Neural cell (in vitro differentiated cells): Measurements from ENCODE around the gene PAH. TPM values are rescaled to one million over a fixed set of nuclear protein-coding genes. Genes with fewer than 3 reads are reported as not detected.

Source experiments
- H2AFZ ChIP-seq: fragments of 200-600, 300-800 bp; sonication (generic), shearing (Covaris generic); 2 replicates; pipeline ENCODE4 v1.6.0; 2014; ENCODE audit warnings: low read depth, mild to moderate bottlenecking, antibody characterized with exemption, low read length, moderate library complexity
- H3F3A ChIP-seq: fragments of 200-600 bp; shearing (Covaris generic); 2 replicates; pipeline ENCODE4 v1.6.1; 2016; ENCODE audit warnings: mild to moderate bottlenecking, moderate library complexity, mixed read lengths, antibody characterized with exemption, low read length; ENCODE audit not compliant: insufficient read depth, poor library complexity, severe bottlenecking
- H3K27ac ChIP-seq: fragments of 200-600, 300-800 bp; sonication (generic), shearing (Covaris generic); 2 replicates; pipeline ENCODE4 v1.5.1; 2014; ENCODE audit warnings: mild to moderate bottlenecking, low read length, moderate library complexity
- H3K27me3 ChIP-seq: fragments of 300-800, 200-600 bp; sonication (generic), shearing (Covaris generic); 2 replicates; pipeline ENCODE4 v1.6.0; 2014; ENCODE audit warnings: mild to moderate bottlenecking, low read depth, low read length, moderate library complexity; ENCODE audit not compliant: insufficient read depth
- H3K36me3 ChIP-seq: fragments of 300-800, 200-600 bp; sonication (generic), shearing (Covaris generic); 2 replicates; pipeline ENCODE4 v1.5.1; 2014; ENCODE audit warnings: mild to moderate bottlenecking, antibody characterized with exemption, low read length, moderate library complexity; ENCODE audit not compliant: insufficient read depth
- H3K4me2 ChIP-seq: fragments of 300-800, 200-600 bp; sonication (generic), shearing (Covaris generic); 2 replicates; pipeline ENCODE4 v1.6.0; 2014; ENCODE audit warnings: mild to moderate bottlenecking, low read length
- H3K4me3 ChIP-seq: fragments of 300-800, 200-600 bp; sonication (generic), shearing (Covaris generic); 2 replicates; pipeline ENCODE4 v1.5.1; 2014; ENCODE audit warnings: mild to moderate bottlenecking, low read length, moderate library complexity
- H3K79me2 ChIP-seq: fragments of 200-600 bp; shearing (Covaris generic); replicated peaks from 2 replicates; pipeline ENCODE4 v1.6.0; 2014; ENCODE audit warnings: mild to moderate bottlenecking, low read length, moderate library complexity; ENCODE audit not compliant: insufficient read depth
- H3K9ac ChIP-seq: fragments of 300-800, 200-600 bp; sonication (generic), shearing (Covaris generic); 2 replicates; pipeline ENCODE4 v1.6.1; 2016; ENCODE audit warnings: mild to moderate bottlenecking, low read length, mixed read lengths
- H3K9me2 ChIP-seq: fragments of 200-600 bp; shearing (Covaris generic); 2 replicates; pipeline ENCODE4 v1.6.1; 2016; ENCODE audit warnings: mild to moderate bottlenecking, low read length, mixed read lengths; ENCODE audit not compliant: insufficient read depth
- H3K9me3 ChIP-seq: fragments of 200-600, 300-800 bp; sonication (generic), shearing (Covaris generic); 2 replicates; pipeline ENCODE4 v1.6.1; 2016; ENCODE audit warnings: mild to moderate bottlenecking, mixed run types, low read length, moderate library complexity, mixed read lengths
- H4K20me1 ChIP-seq: fragments of 200-600 bp; shearing (Covaris generic); 2 replicates; pipeline ENCODE4 v1.6.1; 2016; ENCODE audit warnings: mild to moderate bottlenecking, mixed run types; ENCODE audit not compliant: insufficient read depth
- EP300 ChIP-seq: fragments of 450-650 bp; conservative IDR thresholded peaks from 2 replicates; pipeline ENCODE4 v1.6.1; 2014; ENCODE audit warnings: antibody characterized with exemption, mild to moderate bottlenecking, moderate library complexity; ENCODE audit not compliant: poor library complexity, severe bottlenecking
- EZH2 ChIP-seq: fragments of 200-600, 300-800 bp; shearing (Covaris generic), sonication (generic); IDR thresholded peaks from 2 replicates; pipeline ENCODE4 v1.6.1; 2014; ENCODE audit warnings: antibody characterized with exemption, low read length, borderline replicate concordance, mild to moderate bottlenecking; ENCODE audit not compliant: insufficient read depth, poor library complexity, severe bottlenecking
- MXI1 ChIP-seq: fragments of 450-650 bp; conservative IDR thresholded peaks from 2 replicates; pipeline ENCODE4 v1.6.1; 2014; ENCODE audit warnings: antibody characterized with exemption, mild to moderate bottlenecking; ENCODE audit not compliant: poor library complexity, severe bottlenecking
- POLR2AphosphoS5 ChIP-seq: IDR thresholded peaks from 2 replicates; pipeline ENCODE4 v1.6.1; 2012
- RAD21 ChIP-seq: fragments of 450-650 bp; conservative IDR thresholded peaks from 2 replicates; pipeline ENCODE4 v1.6.1; 2014; ENCODE audit warnings: antibody characterized with exemption, mild to moderate bottlenecking, moderate library complexity
- SMC3 ChIP-seq: fragments of 450-650 bp; conservative IDR thresholded peaks from 2 replicates; pipeline ENCODE4 v1.6.1; 2014; ENCODE audit warnings: antibody characterized with exemption, mild to moderate bottlenecking, moderate library complexity; ENCODE audit not compliant: poor library complexity
- TAF1 ChIP-seq: IDR thresholded peaks from 2 replicates; pipeline ENCODE4 v1.6.1; 2012; ENCODE audit warnings: low read depth
- polyA plus RNA-seq: library from polyadenylated mRNA; depleted of rRNA; stranded (reverse); fragments of >200 nt; gene quantifications from 2 replicates; pipeline ENCODE4 v1.2.3, GENCODE V29; 2014
- TF ChIP-seq, protein P1 (sequence below): IDR thresholded peaks from 2 replicates; pipeline ENCODE4 v1.6.1; 2012; ENCODE audit warnings: borderline replicate concordance
- TF ChIP-seq, protein P2 (sequence below): fragments of 450-650 bp; IDR thresholded peaks from 2 replicates; pipeline ENCODE4 v1.5.1; 2014; ENCODE audit warnings: antibody characterized with exemption, mild to moderate bottlenecking, moderate library complexity; ENCODE audit not compliant: poor library complexity, severe bottlenecking

PAH gene
- polyA plus RNA-seq, 1 donor from 2014 or later: not detected

- H3K27me3 ChIP-seq: peaks cover 47% of the 10 kb centered on the region
- H3K79me2 ChIP-seq: peaks cover 20% of the 10 kb centered on the region
- no peaks in the 10 kb centered on the region for H4K20me1 ChIP-seq
- H3K9me2 ChIP-seq: no peaks in the 10 kb centered on the region
- peak within 1 kb of the TSS; percentile 87 for H3K4me2 ChIP-seq
- H2AFZ ChIP-seq: peak within 1 kb of the TSS; percentile 19
- H3K36me3 ChIP-seq: no peaks in the 10 kb centered on the region
- peak within 1 kb of the TSS; percentile 62 for H3K9ac ChIP-seq
- TF ChIP-seq SMC3 (no peak), POLR2AphosphoS5 (peak; percentile 19), TAF1 (no peak), RAD21 (no peak), EZH2 (no peak)
- no peak within 1 kb of the TSS for H3K27ac ChIP-seq
- no peaks in the 10 kb centered on the region for H3K9me3 ChIP-seq
- peaks cover 13% of the 10 kb centered on the region for H3F3A ChIP-seq
- H3K4me3 ChIP-seq: peak within 1 kb of the TSS; percentile 90
Measured at GRCh38 chr12:102957339-102958050, 40.5 kb upstream of the PAH start, which contains the start of gene ASCL1. Gene ASCL1 (plus strand): TSS chr12:102957674. CDS start chr12:102958245, 571 bp downstream.

- H3F3A ChIP-seq: peaks cover 13% of the 10 kb centered on the region
- H4K20me1 ChIP-seq: no peaks in the 10 kb centered on the region
Measured at GRCh38 chr12:102956738-102957327, 39.8 kb upstream of the PAH start.

More at GRCh38 chr12:102956738-102957327, 39.8 kb upstream of the PAH start:
- Histone ChIP-seq H3K4me3 (peak overlapping the region; percentile 90), H3K36me3 (no peaks in the 10 kb centered on the region), H3K4me2 (peak overlapping the region; percentile 87), H3K9ac (peak overlapping the region; percentile 23), H3K9me2 (no peaks in the 10 kb centered on the region), H3K27me3 (peaks cover 47% of the 10 kb centered on the region), H3K9me3 (no peaks in the 10 kb centered on the region), H3K79me2 (peaks cover 20% of the 10 kb centered on the region), H2AFZ (no peak overlapping the region), H3K27ac (no peak overlapping the region)
- TF ChIP-seq MXI1 (no peak), SMC3 (no peak), TAF1 (no peak), EP300 (no peak), RAD21 (no peak), EZH2 (no peak), POLR2AphosphoS5 (no peak)
- TF ChIP-seq, protein P1, sequence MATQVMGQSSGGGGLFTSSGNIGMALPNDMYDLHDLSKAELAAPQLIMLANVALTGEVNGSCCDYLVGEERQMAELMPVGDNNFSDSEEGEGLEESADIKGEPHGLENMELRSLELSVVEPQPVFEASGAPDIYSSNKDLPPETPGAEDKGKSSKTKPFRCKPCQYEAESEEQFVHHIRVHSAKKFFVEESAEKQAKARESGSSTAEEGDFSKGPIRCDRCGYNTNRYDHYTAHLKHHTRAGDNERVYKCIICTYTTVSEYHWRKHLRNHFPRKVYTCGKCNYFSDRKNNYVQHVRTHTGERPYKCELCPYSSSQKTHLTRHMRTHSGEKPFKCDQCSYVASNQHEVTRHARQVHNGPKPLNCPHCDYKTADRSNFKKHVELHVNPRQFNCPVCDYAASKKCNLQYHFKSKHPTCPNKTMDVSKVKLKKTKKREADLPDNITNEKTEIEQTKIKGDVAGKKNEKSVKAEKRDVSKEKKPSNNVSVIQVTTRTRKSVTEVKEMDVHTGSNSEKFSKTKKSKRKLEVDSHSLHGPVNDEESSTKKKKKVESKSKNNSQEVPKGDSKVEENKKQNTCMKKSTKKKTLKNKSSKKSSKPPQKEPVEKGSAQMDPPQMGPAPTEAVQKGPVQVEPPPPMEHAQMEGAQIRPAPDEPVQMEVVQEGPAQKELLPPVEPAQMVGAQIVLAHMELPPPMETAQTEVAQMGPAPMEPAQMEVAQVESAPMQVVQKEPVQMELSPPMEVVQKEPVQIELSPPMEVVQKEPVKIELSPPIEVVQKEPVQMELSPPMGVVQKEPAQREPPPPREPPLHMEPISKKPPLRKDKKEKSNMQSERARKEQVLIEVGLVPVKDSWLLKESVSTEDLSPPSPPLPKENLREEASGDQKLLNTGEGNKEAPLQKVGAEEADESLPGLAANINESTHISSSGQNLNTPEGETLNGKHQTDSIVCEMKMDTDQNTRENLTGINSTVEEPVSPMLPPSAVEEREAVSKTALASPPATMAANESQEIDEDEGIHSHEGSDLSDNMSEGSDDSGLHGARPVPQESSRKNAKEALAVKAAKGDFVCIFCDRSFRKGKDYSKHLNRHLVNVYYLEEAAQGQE: no peak
- TF ChIP-seq, protein P2, sequence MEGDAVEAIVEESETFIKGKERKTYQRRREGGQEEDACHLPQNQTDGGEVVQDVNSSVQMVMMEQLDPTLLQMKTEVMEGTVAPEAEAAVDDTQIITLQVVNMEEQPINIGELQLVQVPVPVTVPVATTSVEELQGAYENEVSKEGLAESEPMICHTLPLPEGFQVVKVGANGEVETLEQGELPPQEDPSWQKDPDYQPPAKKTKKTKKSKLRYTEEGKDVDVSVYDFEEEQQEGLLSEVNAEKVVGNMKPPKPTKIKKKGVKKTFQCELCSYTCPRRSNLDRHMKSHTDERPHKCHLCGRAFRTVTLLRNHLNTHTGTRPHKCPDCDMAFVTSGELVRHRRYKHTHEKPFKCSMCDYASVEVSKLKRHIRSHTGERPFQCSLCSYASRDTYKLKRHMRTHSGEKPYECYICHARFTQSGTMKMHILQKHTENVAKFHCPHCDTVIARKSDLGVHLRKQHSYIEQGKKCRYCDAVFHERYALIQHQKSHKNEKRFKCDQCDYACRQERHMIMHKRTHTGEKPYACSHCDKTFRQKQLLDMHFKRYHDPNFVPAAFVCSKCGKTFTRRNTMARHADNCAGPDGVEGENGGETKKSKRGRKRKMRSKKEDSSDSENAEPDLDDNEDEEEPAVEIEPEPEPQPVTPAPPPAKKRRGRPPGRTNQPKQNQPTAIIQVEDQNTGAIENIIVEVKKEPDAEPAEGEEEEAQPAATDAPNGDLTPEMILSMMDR: no peak
